Liver (tissue), 9 donors: ENCODE measurements around the gene TMA16. TPM values are rescaled to one million over a fixed set of nuclear protein-coding genes. Genes with fewer than 3 reads are reported as not detected.

Experiments used
- DNase-seq: peaks from one replicate; pipeline ENCODE4 v3.0.0-alpha.2; 2017; ENCODE audit warnings: low spot score
- H3K27ac ChIP-seq, 2 donors: one replicate each; pipeline ENCODE4 v1.7.0; 2013; ENCODE audit warnings: inconsistent platforms in 2 of 2, low read length in 2 of 2, control low read depth in 1 of 2, low read depth in 1 of 2, mild to moderate bottlenecking in 1 of 2
- H3K27me3 ChIP-seq, 4 donors: one replicate each; pipeline versions ENCODE4 v1.6.1 to v1.7.0; 2013; ENCODE audit warnings: low read length in 3 of 4, inconsistent platforms in 1 of 4, mild to moderate bottlenecking in 1 of 4, moderate library complexity in 1 of 4; ENCODE audit not compliant: control insufficient read depth in 4 of 4, insufficient read depth in 4 of 4
- H3K36me3 ChIP-seq, 4 donors: one replicate each; pipeline versions ENCODE4 v1.6.1 to v1.7.0; 2013; ENCODE audit warnings: low read length in 3 of 4, mild to moderate bottlenecking in 3 of 4, low read depth in 1 of 4, moderate library complexity in 1 of 4; ENCODE audit not compliant: control insufficient read depth in 4 of 4, insufficient read depth in 3 of 4
- H3K4me1 ChIP-seq, 4 donors: one replicate each; pipeline versions ENCODE4 v1.6.1 to v1.7.0; 2013; ENCODE audit warnings: low read length in 3 of 4, mild to moderate bottlenecking in 3 of 4, moderate library complexity in 1 of 4; ENCODE audit not compliant: control insufficient read depth in 4 of 4, insufficient read depth in 4 of 4
- H3K4me3 ChIP-seq, 3 donors: one replicate each; pipeline versions ENCODE4 v1.6.1 to v1.7.0; 2013; ENCODE audit warnings: low read length in 3 of 3, control low read depth in 1 of 3, low read depth in 1 of 3, mild to moderate bottlenecking in 1 of 3
- H3K9ac ChIP-seq, 2 donors: one replicate each; pipeline ENCODE4 v1.7.0; 2013; ENCODE audit warnings: low read length in 2 of 2, mild to moderate bottlenecking in 2 of 2, moderate library complexity in 2 of 2, control low read depth in 1 of 2, low read depth in 1 of 2
- H3K9me3 ChIP-seq, 4 donors: one replicate each; pipeline versions ENCODE4 v1.6.1 to v1.7.0; 2013; ENCODE audit warnings: low read length in 3 of 4; ENCODE audit not compliant: control insufficient read depth in 4 of 4
- EGR1 ChIP-seq, 2 donors: IDR thresholded peaks; 2 replicates each; pipeline ENCODE4 v1.6.1; 2016 to 2018; ENCODE audit warnings: antibody characterized with exemption in 2 of 2, low read depth in 2 of 2
- FOXA1 ChIP-seq: IDR thresholded peaks from 2 replicates; pipeline ENCODE4 v1.6.1; 2016; ENCODE audit warnings: antibody characterized with exemption
- FOXA2 ChIP-seq: IDR thresholded peaks from 2 replicates; pipeline ENCODE4 v1.6.1; 2016; ENCODE audit warnings: antibody characterized with exemption
- GABPA ChIP-seq, 2 donors: IDR thresholded peaks in 1 of 2; conservative IDR thresholded peaks in 1 of 2; 2 replicates each; pipeline ENCODE4 v1.6.1; 2016; ENCODE audit warnings: antibody characterized with exemption in 2 of 2, mild to moderate bottlenecking in 1 of 2, moderate library complexity in 1 of 2
- HNF4A ChIP-seq, 2 donors: conservative IDR thresholded peaks; 2 replicates each; pipeline ENCODE4 v1.6.1; 2016; ENCODE audit warnings: antibody characterized with exemption in 2 of 2, mild to moderate bottlenecking in 2 of 2
- HNF4G ChIP-seq: IDR thresholded peaks from 2 replicates; pipeline ENCODE4 v1.6.1; 2016; ENCODE audit warnings: antibody characterized with exemption
- JUND ChIP-seq, 2 donors: IDR thresholded peaks; 2 replicates each; pipeline ENCODE4 v1.6.1; 2016; ENCODE audit warnings: antibody characterized with exemption in 2 of 2
- NR2F2 ChIP-seq: IDR thresholded peaks from 2 replicates; pipeline ENCODE4 v1.6.1; 2016; ENCODE audit warnings: antibody characterized with exemption
- RXRA ChIP-seq, 2 donors: IDR thresholded peaks; 2 replicates each; pipeline ENCODE4 v1.6.1; 2017 to 2018; ENCODE audit warnings: antibody characterized with exemption in 2 of 2, mild to moderate bottlenecking in 1 of 2
- TAF1 ChIP-seq: conservative IDR thresholded peaks from 2 replicates; pipeline ENCODE4 v1.6.1; 2016; ENCODE audit warnings: antibody characterized with exemption, mild to moderate bottlenecking
- YY1 ChIP-seq: IDR thresholded peaks from 2 replicates; pipeline ENCODE4 v1.6.1; 2016; ENCODE audit warnings: antibody characterized with exemption, mild to moderate bottlenecking
- WGBS: extraction: QIAGEN DNeasy Blood & Tissue Kit; methylation state at CpG from one replicate; pipeline ENCODE4 v1.1.7; 2013; 5-methylcytosine and 5-hydroxymethylcytosine counted together
- polyA plus RNA-seq, 2 donors: library from polyadenylated mRNA; stranded (reverse) in 1 of 2; unstranded in 1 of 2; fragments of 200-250 nt in 1 of 2; fragments of >200 nt in 1 of 2; fragmentation: Nextera tagmentation in 1 of 2; extraction: Ambion mirVana in 1 of 2; gene quantifications; one replicate each; pipeline versions ENCODE4 v1.2.1 to v1.2.3, GENCODE V29; 2013 to 2015
- total RNA-seq, 2 donors: library from RNA; depleted of rRNA; stranded (reverse); fragments of >200 nt; gene quantifications; one replicate each; pipeline ENCODE4 v1.2.3, GENCODE V29; 2014
- TF ChIP-seq, protein P1 (sequence below): IDR thresholded peaks from 2 replicates; pipeline ENCODE4 v1.6.1; 2016; ENCODE audit warnings: antibody characterized with exemption, mild to moderate bottlenecking
- TF ChIP-seq, protein P2 (sequence below): IDR thresholded peaks from 2 replicates; pipeline ENCODE4 v1.6.1; 2016; ENCODE audit warnings: antibody characterized with exemption
- TF ChIP-seq, protein P3 (sequence below): IDR thresholded peaks from 2 replicates; pipeline ENCODE4 v1.6.1; 2016; ENCODE audit warnings: antibody characterized with exemption
- TF ChIP-seq, protein P4 (sequence below): fragments of 150-350 bp; IDR thresholded peaks from 2 replicates; pipeline ENCODE4 v1.5.1; 2017; ENCODE audit warnings: improper control_type of control experiment, low read depth, low read length; ENCODE audit not compliant: missing input control
- TF ChIP-seq, protein P5 (sequence below): IDR thresholded peaks from 2 replicates; pipeline ENCODE4 v1.6.1; 2016; ENCODE audit warnings: antibody characterized with exemption
- donor health status: healthy.
- donor health status: healthy.
- donor health status: healthy.
- donor health status: healthy.
- donor health status: healthy.

TMA16 gene
- total and polyA plus RNA-seq, 4 donors, result 7.5 to 11.1 (median 9.6) TPM

DNA sequence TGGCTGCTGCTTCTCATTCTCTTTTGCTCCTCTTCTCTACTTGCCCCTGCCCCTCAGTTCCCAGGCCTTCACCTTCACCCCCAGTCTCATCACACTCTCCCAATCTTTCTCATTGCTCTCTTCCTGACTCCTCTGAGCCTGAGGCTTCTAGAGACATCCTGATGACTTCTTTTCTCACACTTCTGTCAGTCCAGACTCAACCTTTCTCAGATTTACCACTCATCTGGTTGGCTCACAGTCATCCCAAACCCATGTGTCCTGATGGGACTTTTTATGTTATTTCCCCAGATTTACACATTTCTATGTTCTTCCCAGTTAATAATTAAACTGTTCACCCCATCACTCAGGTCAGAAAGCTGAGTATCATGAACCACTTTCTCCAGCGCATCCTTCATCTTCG is 68.0 kb downstream of the TMA16 start (continued):
- TF ChIP-seq, protein P1, sequence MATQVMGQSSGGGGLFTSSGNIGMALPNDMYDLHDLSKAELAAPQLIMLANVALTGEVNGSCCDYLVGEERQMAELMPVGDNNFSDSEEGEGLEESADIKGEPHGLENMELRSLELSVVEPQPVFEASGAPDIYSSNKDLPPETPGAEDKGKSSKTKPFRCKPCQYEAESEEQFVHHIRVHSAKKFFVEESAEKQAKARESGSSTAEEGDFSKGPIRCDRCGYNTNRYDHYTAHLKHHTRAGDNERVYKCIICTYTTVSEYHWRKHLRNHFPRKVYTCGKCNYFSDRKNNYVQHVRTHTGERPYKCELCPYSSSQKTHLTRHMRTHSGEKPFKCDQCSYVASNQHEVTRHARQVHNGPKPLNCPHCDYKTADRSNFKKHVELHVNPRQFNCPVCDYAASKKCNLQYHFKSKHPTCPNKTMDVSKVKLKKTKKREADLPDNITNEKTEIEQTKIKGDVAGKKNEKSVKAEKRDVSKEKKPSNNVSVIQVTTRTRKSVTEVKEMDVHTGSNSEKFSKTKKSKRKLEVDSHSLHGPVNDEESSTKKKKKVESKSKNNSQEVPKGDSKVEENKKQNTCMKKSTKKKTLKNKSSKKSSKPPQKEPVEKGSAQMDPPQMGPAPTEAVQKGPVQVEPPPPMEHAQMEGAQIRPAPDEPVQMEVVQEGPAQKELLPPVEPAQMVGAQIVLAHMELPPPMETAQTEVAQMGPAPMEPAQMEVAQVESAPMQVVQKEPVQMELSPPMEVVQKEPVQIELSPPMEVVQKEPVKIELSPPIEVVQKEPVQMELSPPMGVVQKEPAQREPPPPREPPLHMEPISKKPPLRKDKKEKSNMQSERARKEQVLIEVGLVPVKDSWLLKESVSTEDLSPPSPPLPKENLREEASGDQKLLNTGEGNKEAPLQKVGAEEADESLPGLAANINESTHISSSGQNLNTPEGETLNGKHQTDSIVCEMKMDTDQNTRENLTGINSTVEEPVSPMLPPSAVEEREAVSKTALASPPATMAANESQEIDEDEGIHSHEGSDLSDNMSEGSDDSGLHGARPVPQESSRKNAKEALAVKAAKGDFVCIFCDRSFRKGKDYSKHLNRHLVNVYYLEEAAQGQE, result no peak

DNA sequence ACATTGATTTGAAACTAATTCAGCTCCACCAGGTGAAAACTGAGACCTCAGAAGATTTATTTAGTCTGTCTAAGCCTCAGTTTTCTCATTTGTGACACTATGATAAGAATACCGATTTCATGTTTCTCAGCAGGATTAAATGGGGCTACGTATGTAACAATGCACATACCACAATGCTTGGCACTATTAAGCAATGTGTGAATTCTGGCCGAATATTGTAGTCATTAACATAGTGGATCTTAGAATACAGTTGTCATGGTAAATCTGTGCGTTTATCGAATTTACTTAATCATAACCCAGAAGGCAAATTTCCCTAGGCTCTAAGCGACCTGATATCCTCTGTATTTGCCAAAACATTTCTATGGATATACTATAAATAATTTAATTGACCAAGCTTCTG is 69.1 kb downstream of the TMA16 start:
- 89% methylated on average over 6 of the region's 6 CpGs for WGBS

More for the DNA sequence above, 69.1 kb downstream of the TMA16 start:
- Histone ChIP-seq H3K9me3 (peaks cover 0 to 3% (median 0%) of the 10 kb centered on the region in 4 donors), H3K27ac (no peak overlapping the region), H3K27me3 (no peaks in the 10 kb centered on the region), H3K4me3 (no peak overlapping the region), H3K36me3 (no peaks in the 10 kb centered on the region), H3K4me1 (no peaks in the 10 kb centered on the region), H3K9ac (no peak overlapping the region)
- TF ChIP-seq EGR1 (IDR thresholded peaks at IDR 0.05; ENCODE audit: low read depth in 2 of 2) (no peak), GABPA (IDR thresholded peaks at IDR 0.05 in 1 of 2, conservative IDR thresholded peaks at IDR 0.05 in 1 of 2) (no peak), FOXA1 (no peak), HNF4G (no peak), FOXA2 (no peak), HNF4A (conservative IDR thresholded peaks at IDR 0.05) (no peak), RXRA (IDR thresholded peaks at IDR 0.05) (no peak), YY1 (no peak), NR2F2 (no peak), JUND (IDR thresholded peaks at IDR 0.05) (no peak), TAF1 (no peak)
- TF ChIP-seq, protein P1, result no peak
- TF ChIP-seq, protein P2, sequence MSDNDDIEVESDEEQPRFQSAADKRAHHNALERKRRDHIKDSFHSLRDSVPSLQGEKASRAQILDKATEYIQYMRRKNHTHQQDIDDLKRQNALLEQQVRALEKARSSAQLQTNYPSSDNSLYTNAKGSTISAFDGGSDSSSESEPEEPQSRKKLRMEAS, result no peak
- TF ChIP-seq, protein P3, sequence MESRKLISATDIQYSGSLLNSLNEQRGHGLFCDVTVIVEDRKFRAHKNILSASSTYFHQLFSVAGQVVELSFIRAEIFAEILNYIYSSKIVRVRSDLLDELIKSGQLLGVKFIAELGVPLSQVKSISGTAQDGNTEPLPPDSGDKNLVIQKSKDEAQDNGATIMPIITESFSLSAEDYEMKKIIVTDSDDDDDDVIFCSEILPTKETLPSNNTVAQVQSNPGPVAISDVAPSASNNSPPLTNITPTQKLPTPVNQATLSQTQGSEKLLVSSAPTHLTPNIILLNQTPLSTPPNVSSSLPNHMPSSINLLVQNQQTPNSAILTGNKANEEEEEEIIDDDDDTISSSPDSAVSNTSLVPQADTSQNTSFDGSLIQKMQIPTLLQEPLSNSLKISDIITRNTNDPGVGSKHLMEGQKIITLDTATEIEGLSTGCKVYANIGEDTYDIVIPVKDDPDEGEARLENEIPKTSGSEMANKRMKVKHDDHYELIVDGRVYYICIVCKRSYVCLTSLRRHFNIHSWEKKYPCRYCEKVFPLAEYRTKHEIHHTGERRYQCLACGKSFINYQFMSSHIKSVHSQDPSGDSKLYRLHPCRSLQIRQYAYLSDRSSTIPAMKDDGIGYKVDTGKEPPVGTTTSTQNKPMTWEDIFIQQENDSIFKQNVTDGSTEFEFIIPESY, result no peak
- TF ChIP-seq, protein P4, sequence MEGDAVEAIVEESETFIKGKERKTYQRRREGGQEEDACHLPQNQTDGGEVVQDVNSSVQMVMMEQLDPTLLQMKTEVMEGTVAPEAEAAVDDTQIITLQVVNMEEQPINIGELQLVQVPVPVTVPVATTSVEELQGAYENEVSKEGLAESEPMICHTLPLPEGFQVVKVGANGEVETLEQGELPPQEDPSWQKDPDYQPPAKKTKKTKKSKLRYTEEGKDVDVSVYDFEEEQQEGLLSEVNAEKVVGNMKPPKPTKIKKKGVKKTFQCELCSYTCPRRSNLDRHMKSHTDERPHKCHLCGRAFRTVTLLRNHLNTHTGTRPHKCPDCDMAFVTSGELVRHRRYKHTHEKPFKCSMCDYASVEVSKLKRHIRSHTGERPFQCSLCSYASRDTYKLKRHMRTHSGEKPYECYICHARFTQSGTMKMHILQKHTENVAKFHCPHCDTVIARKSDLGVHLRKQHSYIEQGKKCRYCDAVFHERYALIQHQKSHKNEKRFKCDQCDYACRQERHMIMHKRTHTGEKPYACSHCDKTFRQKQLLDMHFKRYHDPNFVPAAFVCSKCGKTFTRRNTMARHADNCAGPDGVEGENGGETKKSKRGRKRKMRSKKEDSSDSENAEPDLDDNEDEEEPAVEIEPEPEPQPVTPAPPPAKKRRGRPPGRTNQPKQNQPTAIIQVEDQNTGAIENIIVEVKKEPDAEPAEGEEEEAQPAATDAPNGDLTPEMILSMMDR, result no peak
- TF ChIP-seq, protein P5, sequence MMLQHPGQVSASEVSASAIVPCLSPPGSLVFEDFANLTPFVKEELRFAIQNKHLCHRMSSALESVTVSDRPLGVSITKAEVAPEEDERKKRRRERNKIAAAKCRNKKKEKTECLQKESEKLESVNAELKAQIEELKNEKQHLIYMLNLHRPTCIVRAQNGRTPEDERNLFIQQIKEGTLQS, result no peak
- no peak for DNase-seq
